Heart right ventricle (tissue), 16 donors: ENCODE measurements around the gene ATG4B. TPM values are rescaled to one million over a fixed set of nuclear protein-coding genes. Genes with fewer than 3 reads are reported as not detected.

ENCODE experiments used
- ATAC-seq, 8 donors: fragments of 200-7000 bp; cut with Tn5 transposase; one replicate each; pipeline ENCODE4 v1.9.1; 2020; ENCODE audit warnings: mild to moderate bottlenecking in 8 of 8, moderate library complexity in 8 of 8, moderate number of reproducible peaks in 1 of 8
- DNase-seq, 2 donors: peaks; one replicate each; pipeline ENCODE4 v3.0.0-alpha.2; 2020
- H3K27ac ChIP-seq, 10 donors: fragments of 200-600 bp; sonication (generic) in 2 of 10; one replicate each; pipeline versions ENCODE4 v1.5.0 to v1.8.0; 2020 to 2022; ENCODE audit warnings: mild to moderate bottlenecking in 3 of 10
- H3K27me3 ChIP-seq, 7 donors: fragments of 200-600 bp; one replicate each; pipeline ENCODE4 v1.8.0; 2021 to 2022; ENCODE audit warnings: mild to moderate bottlenecking in 2 of 7
- H3K36me3 ChIP-seq, 9 donors: fragments of 200-600 bp; sonication (generic) in 1 of 9; one replicate each; pipeline versions ENCODE4 v1.5.0 to v1.8.0; 2020 to 2022; ENCODE audit warnings: mild to moderate bottlenecking in 2 of 9
- H3K4me1 ChIP-seq, 9 donors: fragments of 200-600 bp; sonication (generic) in 1 of 9; one replicate each; pipeline versions ENCODE4 v1.5.0 to v1.8.0; 2020 to 2022; ENCODE audit warnings: mild to moderate bottlenecking in 4 of 9
- H3K4me3 ChIP-seq, 10 donors: fragments of 200-600 bp; sonication (generic) in 2 of 10; one replicate each; pipeline versions ENCODE4 v1.5.0 to v1.8.0; 2020 to 2022; ENCODE audit warnings: mild to moderate bottlenecking in 7 of 10, moderate library complexity in 2 of 10
- H3K9me3 ChIP-seq, 11 donors: fragments of 200-600 bp in 10 of 11; sonication (generic) in 2 of 11; one replicate each; pipeline versions ENCODE4 v1.5.0 to v1.8.0; 2013 to 2022; ENCODE audit warnings: mild to moderate bottlenecking in 2 of 11, control low read depth in 1 of 11, moderate library complexity in 1 of 11
- CTCF ChIP-seq, 9 donors: fragments of 200-600 bp; sonication (generic) in 2 of 9; IDR thresholded peaks; one replicate each; pipeline versions ENCODE4 v1.5.0 to v1.8.0; 2021 to 2022; ENCODE audit warnings: antibody characterized with exemption in 9 of 9, mild to moderate bottlenecking in 5 of 9, moderate library complexity in 1 of 9
- WGBS, 2 donors: extraction: QIAGEN DNeasy Blood & Tissue Kit; methylation state at CpG; one replicate each; pipeline ENCODE4 v1.1.7; 2013; ENCODE audit warnings: inconsistent platforms in 1 of 2; 5-methylcytosine and 5-hydroxymethylcytosine counted together
- intact Hi-C, 10 donors: fragments of 100-400 bp; cut with DNase I; formaldehyde crosslinking; loops; one replicate each; pipeline versions ENCODE4 v1.11.1 to v1.14.2; 2022
- polyA plus RNA-seq, 2 donors: library from polyadenylated mRNA; stranded (reverse); fragments of 200-250 nt; gene quantifications; one replicate each; pipeline ENCODE4 v1.2.3, GENCODE V29; 2013
- total RNA-seq, 10 donors: library from RNA; stranded (reverse); fragmentation: NEBNext Ultra II Directional in 3 of 10; extraction: Animal tissue kit (Norgen Biotek cat#: 25700) in 3 of 10; gene quantifications; one replicate each; pipeline versions ENCODE4 v1.2.1 to v1.2.4, GENCODE V29; 2021 to 2023
- donor health status: Arrhythmogenic right ventricular cardiomyopathy.
- donor health status: ischemic (EF 13 %, LVEDD 7.1; RV severe dilation, severe dysfunction).
- donor health status: healthy with polysubstance abuse.
- donor health status: DM: no; HTN: yes; CAD: no.
- donor health status: DM: no; HTN: no; CAD: no.
- donor health status: ischemic (EF 25% LVEDD 6.9; RV normal size, moderate dysfunction).
- donor health status: ischemic (EF 25% LVEDD 5.7; RV mildly dilated, moderate dysfunction).
- donor health status: healthy.
- donor health status: DM: yes; HTN: yes; CAD: no.
- donor health status: Ischemic cardiomyopathy.
- donor health status: ischemic (EF 35%, LVEDD 5.7; RV mildly dilated, moderate dysfunction).
- donor health status: nonischemic (EF 11% LVEDD 7.7; RV severe dilation, severe dysfunction).
- donor health status: DM: yes; HTN: yes; CAD: no.
- donor health status: PGD.
- donor health status: ischemic (EF 29% LVEDD 5.4; RV normal size, mild dysfunction).
- donor health status: nonischemic (EF 23%, LVEDD 6.1; RV moderate dilation, normal function).

The ATG4B gene
- total and polyA plus RNA-seq, 12 donors: 34.7 to 55.7 (median 42.8) TPM

GRCh38 chr2:241629762-241630435, 7.6 kb upstream of the ATG4B start:
- intact Hi-C loops: no loop called here
- Histone ChIP-seq H3K4me1 (peaks cover 0 to 10% (median 2%) of the 10 kb centered on the region in 9 donors), H3K36me3 (peaks cover 0 to 78% (median 22%) of the 10 kb centered on the region in 9 donors), H3K27me3 (no peaks in the 10 kb centered on the region), H3K4me3 (no peak overlapping the region), H3K9me3 (no peaks in the 10 kb centered on the region), H3K27ac (no peak overlapping the region)
- DNase-seq: no peak
- no peak for TF ChIP-seq CTCF (IDR thresholded peaks at IDR 0.05)
- WGBS, 2 donors: 75 to 81% methylated on average over 11 of the region's 11 CpGs
- ATAC-seq: no peak

- Histone ChIP-seq H3K27ac (no peak overlapping the region), H3K9me3 (no peaks in the 10 kb centered on the region), H3K27me3 (no peaks in the 10 kb centered on the region), H3K36me3 (peaks cover 0 to 66% (median 22%) of the 10 kb centered on the region in 9 donors), H3K4me3 (no peak overlapping the region), H3K4me1 (peaks cover 5 to 24% (median 16%) of the 10 kb centered on the region in 9 donors)
- intact Hi-C loops: no loop called here
- DNase-seq (no peak), ATAC-seq (no peak)
- 95% methylated on average over 39 of the region's 39 CpGs for WGBS, 2 donors
- TF ChIP-seq CTCF (IDR thresholded peaks at IDR 0.05): no peak
These were observed 4.8 kb upstream of the ATG4B start for GRCh38 chr2:241632478-241633325.

- no peaks in the 10 kb centered on the region for H3K9me3 ChIP-seq
- H3K36me3 ChIP-seq: peaks cover 0 to 61% (median 22%) of the 10 kb centered on the region in 9 donors
- ATAC-seq (no peak), DNase-seq (no peak)
- no peaks in the 10 kb centered on the region for H3K27me3 ChIP-seq
- no peak for TF ChIP-seq CTCF (IDR thresholded peaks at IDR 0.05)
- intact Hi-C loops: no loop called here
- no peak overlapping the region for H3K27ac ChIP-seq
- no peak overlapping the region for H3K4me3 ChIP-seq
- H3K4me1 ChIP-seq: peaks cover 6 to 30% (median 21%) of the 10 kb centered on the region in 9 donors
- 93% methylated on average over 17 of the region's 17 CpGs for WGBS, 2 donors
These were observed 3.9 kb upstream of the ATG4B start for GRCh38 chr2:241633561-241633960.

GRCh38 chr2:241635756-241636155, 1.7 kb upstream of the ATG4B start:
- ATAC-seq (no peak), DNase-seq (no peak)
- Histone ChIP-seq H3K4me3 (peak overlapping the region in 9 of 10 donors; percentile 73 to 97 (median 87)), H3K27ac (peak overlapping the region; percentile 91 to 100 (median 99)), H3K4me1 (peaks cover 15 to 51% (median 36%) of the 10 kb centered on the region in 9 donors), H3K9me3 (peaks cover 0 to 8% (median 0%) of the 10 kb centered on the region in 11 donors), H3K36me3 (peaks cover 0 to 51% (median 22%) of the 10 kb centered on the region in 9 donors), H3K27me3 (no peaks in the 10 kb centered on the region)
- TF ChIP-seq CTCF (IDR thresholded peaks at IDR 0.05): no peak
- intact Hi-C loops: loop anchor here in 2 of 10 donors (5.0 kb wide), 2 partner anchors 52 to 128 kb away; partner anchors contain the start of genes DTYMK (in 1 of the 2) and STK25 (in 1 of the 2)
- 22 to 25% methylated on average over 6 of the region's 6 CpGs for WGBS, 2 donors
